PC-3 (cell line): Measurements from ENCODE around the gene MSL1. TPM values are rescaled to one million over a fixed set of nuclear protein-coding genes. Genes with fewer than 3 reads are reported as not detected.

Experiments used
- ATAC-seq: fragments of 200-7000 bp; cut with Tn5 transposase; 2 replicates; pipeline ENCODE4 v1.9.1; 2020; ENCODE audit warnings: mild to moderate bottlenecking, moderate library complexity
- BruUV-seq: library from RNA; stranded (reverse); fragments of 400-500 nt; replicated peaks from 2 replicates; lab custom pipeline; 2021; lab: Mats Ljungman, UMichigan
- CTCF ChIA-PET: fragments of 300-600 bp; sonication (Branson Sonifier 250); formaldehyde crosslinking; loops from one replicate; lab custom pipeline; 2022; ENCODE audit warnings: antibody characterized with exemption; lab: Charles Lee
- POLR2A ChIA-PET: fragments of 300-600 bp; sonication (Branson Sonifier 250); formaldehyde crosslinking; loops from one replicate; lab custom pipeline; 2022; ENCODE audit warnings: antibody characterized with exemption; ENCODE audit not compliant: unreplicated experiment; lab: Charles Lee
- DNase-seq: peaks from one replicate; pipeline ENCODE4 v3.0.0-alpha.2; 2015
- H2AFZ ChIP-seq: fragments of 300-600 bp; sonication (generic); 2 replicates; pipeline ENCODE4 v1.6.0; 2016; ENCODE audit warnings: antibody characterized with exemption, low read length
- H3F3A ChIP-seq: fragments of 300-600 bp; sonication (generic); one replicate; pipeline ENCODE4 v1.6.0; 2017; ENCODE audit warnings: antibody characterized with exemption, low read length, control low read depth, mild to moderate bottlenecking; ENCODE audit not compliant: unreplicated experiment
- H3K27ac ChIP-seq: fragments of 300-600 bp; sonication (generic); 2 replicates; pipeline ENCODE4 v1.5.1; 2016; ENCODE audit warnings: mild to moderate bottlenecking, low read length
- H3K27me3 ChIP-seq: fragments of 300-600 bp; sonication (generic); 2 replicates; pipeline ENCODE4 v1.6.1; 2016; ENCODE audit warnings: low read length, mixed read lengths
- H3K36me3 ChIP-seq: fragments of 300-600 bp; sonication (generic); 2 replicates; pipeline ENCODE4 v1.6.1; 2016; ENCODE audit warnings: low read depth, mixed run types, low read length, mixed read lengths
- H3K4me1 ChIP-seq: fragments of 300-600 bp; sonication (generic); 2 replicates; pipeline ENCODE4 v1.5.1; 2016; ENCODE audit warnings: low read length; ENCODE audit not compliant: insufficient read depth
- H3K4me2 ChIP-seq: fragments of 300-600 bp; sonication (generic); 2 replicates; pipeline ENCODE4 v1.6.0; 2016; ENCODE audit warnings: low read length
- H3K4me3 ChIP-seq: fragments of 300-600 bp; sonication (generic); 2 replicates; pipeline ENCODE4 v1.5.1; 2016; ENCODE audit warnings: mild to moderate bottlenecking, low read length, mixed read lengths
- H3K79me2 ChIP-seq: fragments of 300-600 bp; sonication (generic); 2 replicates; pipeline ENCODE4 v1.6.1; 2017; ENCODE audit warnings: low read length, mixed read lengths
- H3K9ac ChIP-seq: fragments of 300-600 bp; sonication (generic); 2 replicates; pipeline ENCODE4 v1.6.0; 2016; ENCODE audit warnings: mild to moderate bottlenecking, low read length
- H3K9me2 ChIP-seq: fragments of 300-600 bp; sonication (generic); replicated peaks from 2 replicates; pipeline ENCODE4 v1.6.1; 2016; ENCODE audit warnings: mixed run types, low read length, mixed read lengths
- H3K9me3 ChIP-seq: fragments of 300-600 bp; sonication (generic); 2 replicates; pipeline ENCODE4 v1.6.1; 2016; ENCODE audit warnings: low read length, mixed read lengths
- H4K20me1 ChIP-seq: fragments of 300-600 bp; sonication (generic); 2 replicates; pipeline ENCODE4 v1.6.1; 2016; ENCODE audit warnings: low read length, mixed read lengths
- CTCF ChIP-seq: fragments of 300-600 bp; sonication (generic); conservative IDR thresholded peaks from 2 replicates; pipeline ENCODE4 v1.5.1; 2017; ENCODE audit warnings: antibody characterized with exemption, low read depth, mild to moderate bottlenecking, low read length
- EZH2 ChIP-seq: fragments of 300-600 bp; sonication (generic); IDR thresholded peaks from one replicate; pipeline ENCODE4 v1.6.1; 2017; ENCODE audit warnings: antibody characterized with exemption, mild to moderate bottlenecking, low read length; ENCODE audit not compliant: unreplicated experiment
- EZH2phosphoT487 ChIP-seq: fragments of 300-600 bp; sonication (generic); IDR thresholded peaks from 2 replicates; pipeline ENCODE4 v1.6.1; 2018; ENCODE audit warnings: mild to moderate bottlenecking, antibody characterized with exemption, low read length, borderline replicate concordance
- intact Hi-C: fragments of 100-400 bp; cut with micrococcal nuclease; formaldehyde crosslinking; loops from 2 replicates; pipeline ENCODE4 v1.9.0; 2023
- total RNA-seq: library from RNA; depleted of rRNA; stranded (reverse); fragments of >200 nt; gene quantifications from 2 replicates; pipeline ENCODE4 v1.2.3, GENCODE V29; 2014

MSL1 gene
- total RNA-seq, 1 experiment from 2014 or later, result 22.2 TPM

GRCh38 chr17:40173091-40173777 is 51.5 kb downstream of the MSL1 start:
- intact Hi-C loops, result no loop called here
- Histone ChIP-seq H2AFZ (no peak overlapping the region), H3F3A (no peaks in the 10 kb centered on the region), H3K4me1 (no peaks in the 10 kb centered on the region), H3K36me3 (peaks cover 26% of the 10 kb centered on the region), H4K20me1 (no peaks in the 10 kb centered on the region), H3K27me3 (no peaks in the 10 kb centered on the region), H3K4me2 (no peak overlapping the region), H3K9ac (no peak overlapping the region), H3K79me2 (no peaks in the 10 kb centered on the region), H3K4me3 (no peak overlapping the region), H3K9me2 (no peaks in the 10 kb centered on the region), H3K9me3 (no peaks in the 10 kb centered on the region), H3K27ac (no peak overlapping the region)
- ATAC-seq (no peak), DNase-seq (no peak)
- ChIA-PET POLR2A (no interaction called here), CTCF (no interaction called here)
- no TSS peak for BruUV-seq
- TF ChIP-seq EZH2phosphoT487 (no peak), EZH2 (no peak), CTCF (no peak)

- no peaks in the 10 kb centered on the region for H3K27me3 ChIP-seq
- DNase-seq (no peak), ATAC-seq (no peak)
- H3K4me1 ChIP-seq, result no peaks in the 10 kb centered on the region
- H3K9me3 ChIP-seq, result no peaks in the 10 kb centered on the region
- H3K27ac ChIP-seq, result no peak overlapping the region
- no peaks in the 10 kb centered on the region for H3K79me2 ChIP-seq
- POLR2A ChIA-PET, result no interaction called here
- H3F3A ChIP-seq, result no peaks in the 10 kb centered on the region
- intact Hi-C loops, result no loop called here
- no peaks in the 10 kb centered on the region for H4K20me1 ChIP-seq
- no peak overlapping the region for H3K4me2 ChIP-seq
- no TSS peak for BruUV-seq
- CTCF ChIA-PET, result interaction anchor here (0.6 kb wide), 1 partner anchor 72 kb away, joined by 6 read pairs; no protein-coding TSS in a partner anchor
- no peak overlapping the region for H3K9ac ChIP-seq
- TF ChIP-seq CTCF, result no peak
- no peak for TF ChIP-seq EZH2phosphoT487
- TF ChIP-seq EZH2, result no peak
- H3K9me2 ChIP-seq, result no peaks in the 10 kb centered on the region
- peaks cover 24% of the 10 kb centered on the region for H3K36me3 ChIP-seq
- H3K4me3 ChIP-seq, result no peak overlapping the region
- no peak overlapping the region for H2AFZ ChIP-seq
Observed at GRCh38 chr17:40173778-40174135, 52.0 kb downstream of the MSL1 start.

GRCh38 chr17:40174514-40174913 is 52.7 kb downstream of the MSL1 start:
- H3K4me1 ChIP-seq, result no peaks in the 10 kb centered on the region
- H3K9me2 ChIP-seq, result no peaks in the 10 kb centered on the region
- H2AFZ ChIP-seq, result no peak overlapping the region
- H3K9ac ChIP-seq, result no peak overlapping the region
- H3K27ac ChIP-seq, result no peak overlapping the region
- no TSS peak for BruUV-seq
- CTCF ChIA-PET, result no interaction called here
- intact Hi-C loops, result no loop called here
- no peak for DNase-seq
- no peak overlapping the region for H3K4me3 ChIP-seq
- POLR2A ChIA-PET, result no interaction called here
- H3F3A ChIP-seq, result no peaks in the 10 kb centered on the region
- no peaks in the 10 kb centered on the region for H3K9me3 ChIP-seq
- no peaks in the 10 kb centered on the region for H4K20me1 ChIP-seq
- TF ChIP-seq EZH2 (no peak), EZH2phosphoT487 (no peak), CTCF (no peak)
- no peak overlapping the region for H3K4me2 ChIP-seq
- ATAC-seq, result no peak
- no peaks in the 10 kb centered on the region for H3K27me3 ChIP-seq
- no peaks in the 10 kb centered on the region for H3K79me2 ChIP-seq
- peaks cover 17% of the 10 kb centered on the region for H3K36me3 ChIP-seq
